HEK293T (cell line): ENCODE results near the gene ERGIC2.

ENCODE experiments used
- FOXA1 ChIP-seq: fragments of 450-650 bp; IDR thresholded peaks from 2 replicates; pipeline ENCODE4 v1.6.1; 2016; ENCODE audit warnings: mild to moderate bottlenecking
- NFRKB ChIP-seq: fragments of 450-650 bp; IDR thresholded peaks from 2 replicates; pipeline ENCODE4 v1.6.1; 2016; ENCODE audit warnings: mild to moderate bottlenecking, moderate library complexity
- SUZ12 ChIP-seq: fragments of 450-650 bp; IDR thresholded peaks from 2 replicates; pipeline ENCODE4 v1.6.1; 2016; ENCODE audit warnings: mild to moderate bottlenecking

DNA sequence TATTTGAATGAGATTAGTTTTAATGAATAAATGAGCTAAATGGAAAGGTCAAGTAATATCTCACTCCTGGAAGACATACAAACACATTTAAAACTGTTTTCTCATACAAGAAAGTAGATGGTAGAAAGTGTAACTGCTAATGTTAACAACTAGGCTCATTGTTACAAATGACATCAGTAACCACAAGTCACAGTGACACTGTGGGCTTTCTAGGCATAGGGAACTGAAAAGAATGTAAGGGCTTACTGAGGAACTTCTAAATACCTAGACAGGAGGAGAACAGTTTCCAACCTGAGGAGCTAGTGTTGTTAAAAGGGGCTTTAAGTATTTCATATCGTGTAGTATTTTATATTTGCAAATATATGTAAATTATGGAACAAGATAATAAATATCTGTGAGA lies 17.5 kb upstream of the ERGIC2 start:
- no peak for TF ChIP-seq FOXA1
- no peak for TF ChIP-seq NFRKB
- TF ChIP-seq SUZ12, result no peak
